Lung microvascular endothelial cell (primary cell): ENCODE measurements around the gene NR4A3. TPM values are rescaled to one million over a fixed set of nuclear protein-coding genes. Genes with fewer than 3 reads are reported as not detected.

Experiments used
- DNase-seq, 2 donors: peaks; one replicate each; pipeline versions ENCODE4 v3.0.0 to v3.0.0-alpha.2; 2010; ENCODE audit warnings: low read depth in 2 of 2
- total RNA-seq: library from RNA; depleted of rRNA; stranded (reverse); fragments of >200 nt; gene quantifications from 2 replicates; pipeline ENCODE4 v1.2.1, GENCODE V29; 2014

Gene NR4A3
- total RNA-seq, 1 donor from 2014 or later, result under 0.01 TPM

GRCh38 chr9:99813739-99814138 lies 7.9 kb upstream of the NR4A3 start:
- no peak for DNase-seq

- no peak for DNase-seq
These were observed 7.3 kb upstream of the NR4A3 start for GRCh38 chr9:99814359-99814758.

GRCh38 chr9:99816392-99816791 lies 5.3 kb upstream of the NR4A3 start:
- DNase-seq, result no peak

GRCh38 chr9:99818500-99818899 lies 3.2 kb upstream of the NR4A3 start:
- no peak for DNase-seq

- peak; percentile 81 to 82 for DNase-seq
These were observed 2.4 kb upstream of the NR4A3 start for GRCh38 chr9:99819123-99819855.

GRCh38 chr9:99819856-99820684 lies 1.6 kb upstream of the NR4A3 start:
- DNase-seq, result peak; percentile 93 to 95

- DNase-seq, result peak; percentile 75 to 77
These were observed 845 bp upstream of the NR4A3 start for GRCh38 chr9:99820685-99821395.

GRCh38 chr9:99822109-99822805 lies 572 bp downstream of the NR4A3 start:
- peak; percentile 51 to 65 for DNase-seq

GRCh38 chr9:99822806-99823591 lies 1.3 kb downstream of the NR4A3 start:
- peak; percentile 23 to 56 for DNase-seq

GRCh38 chr9:99823681-99824377 lies 2.1 kb downstream of the NR4A3 start:
- peak; percentile 8 to 17 for DNase-seq

GRCh38 chr9:99824378-99825171 lies 2.9 kb downstream of the NR4A3 start:
- DNase-seq, result peak; percentile 10 to 20

GRCh38 chr9:99825172-99826046 lies 3.7 kb downstream of the NR4A3 start:
- DNase-seq, result no peak

- no peak for DNase-seq
These were observed 4.9 kb downstream of the NR4A3 start for GRCh38 chr9:99826579-99826978.

- no peak for DNase-seq
These were observed 5.6 kb downstream of the NR4A3 start for GRCh38 chr9:99827244-99827643.

GRCh38 chr9:99828054-99828416 lies 6.3 kb downstream of the NR4A3 start:
- DNase-seq, result no peak

GRCh38 chr9:99828417-99829176 lies 6.9 kb downstream of the NR4A3 start:
- DNase-seq, result peak in 1 of 2 donors; percentile 46

GRCh38 chr9:99831857-99832557 lies 10.3 kb downstream of the NR4A3 start:
- DNase-seq, result no peak
